ENCODE data around the gene TULP3.

The TULP3 gene

GRCh38 chr12:2877047-2877952 lies 13.4 kb upstream of the TULP3 start, which contains the start of the genes FOXM1 and RHNO1:
TSS of gene FOXM1 (minus strand) at chr12:2877174. CDS start at chr12:2874478, 2,696 bp downstream.
TSS of gene RHNO1 (plus strand) at chr12:2877223. CDS start at chr12:2885367, 8,144 bp downstream.
- DNase-seq = peak; percentile 93

- no peak for DNase-seq
These were observed 12.5 kb upstream of the TULP3 start for GRCh38 chr12:2877953-2878732.

- DNase-seq = no peak
These were observed 10.8 kb upstream of the TULP3 start for GRCh38 chr12:2879853-2880252.

- DNase-seq = no peak
These were observed 5.9 kb upstream of the TULP3 start for GRCh38 chr12:2884810-2885209.

GRCh38 chr12:2886768-2887450 lies 3.8 kb upstream of the TULP3 start:
- DNase-seq = no peak

- no peak for DNase-seq
These were observed 697 bp upstream of the TULP3 start for GRCh38 chr12:2890001-2890387.

- peak; percentile 57 for DNase-seq
These were observed 756 bp downstream of the TULP3 start for GRCh38 chr12:2891240-2892053.

- DNase-seq = no peak
These were observed 1.6 kb downstream of the TULP3 start for GRCh38 chr12:2892246-2892645.

- DNase-seq = no peak
These were observed 2.3 kb downstream of the TULP3 start for GRCh38 chr12:2893007-2893406.

GRCh38 chr12:2895051-2895451 lies 4.4 kb downstream of the TULP3 start:
- DNase-seq = no peak

GRCh38 chr12:2895511-2895910 lies 4.8 kb downstream of the TULP3 start:
- DNase-seq = no peak

- no peak for DNase-seq
These were observed 6.7 kb downstream of the TULP3 start for GRCh38 chr12:2897418-2897817.

- no peak for DNase-seq
These were observed 10.0 kb downstream of the TULP3 start for GRCh38 chr12:2900642-2901041.

- DNase-seq = no peak
These were observed 11.7 kb downstream of the TULP3 start for GRCh38 chr12:2902272-2902880.

- no peak for DNase-seq
These were observed 13.6 kb downstream of the TULP3 start for GRCh38 chr12:2904260-2904659.

- no peak for DNase-seq
These were observed 21.5 kb downstream of the TULP3 start for GRCh38 chr12:2912216-2912575.

GRCh38 chr12:2919249-2919648 lies 28.6 kb downstream of the TULP3 start:
- DNase-seq = no peak

- DNase-seq = no peak
These were observed 31.6 kb downstream of the TULP3 start for GRCh38 chr12:2922329-2922728.

GRCh38 chr12:2923057-2923456 lies 32.4 kb downstream of the TULP3 start:
- DNase-seq = no peak

GRCh38 chr12:2924019-2924418 lies 33.3 kb downstream of the TULP3 start:
- DNase-seq = no peak

GRCh38 chr12:2925322-2925995 lies 34.8 kb downstream of the TULP3 start:
- no peak for DNase-seq

Measured in RPMI8226 (cell line).